ENCODE measurements around the gene UGP2. TPM values are rescaled to one million over a fixed set of nuclear protein-coding genes. Genes with fewer than 3 reads are reported as not detected.

Gene UGP2
- total and polyA plus RNA-seq, 2 donors (not counting 1 experiment from before 2014, with no cell fraction given), result 19.1 to 68.8 TPM

GRCh38 chr2:63834401-63834800 lies 7.3 kb upstream of the UGP2 start:
- Mint-ChIP-seq H3K4me3 (no peak overlapping the region), H3K4me1 (no peaks in the 10 kb centered on the region), H3K27ac (no peak overlapping the region), H3K27me3 (peaks cover 8% of the 10 kb centered on the region), H3K9me3 (ENCODE audit: insufficient read depth) (no peaks in the 10 kb centered on the region)
- DNase-seq (no peak), ATAC-seq (ENCODE audit: low read depth) (no peak)
- Histone ChIP-seq H2AFZ (ENCODE audit: insufficient read depth, low read depth, low read length, poor library complexity, severe bottlenecking) (no peak overlapping the region), H3K27me3 (replicated peaks in 1 of 4; ENCODE audit: control extremely low read depth in 1 of 4, control insufficient read depth in 3 of 4, insufficient read depth in 4 of 4, low read length in 3 of 4) (no peaks in the 10 kb centered on the region), H3K4me1 (ENCODE audit: control insufficient read depth in 2 of 2, insufficient read depth in 2 of 2, low read length in 2 of 2) (no peaks in the 10 kb centered on the region), H3K9ac (ENCODE audit: low read length) (no peak overlapping the region), H3K27ac (ENCODE audit: low read length in 2 of 2) (no peak overlapping the region), H3K4me2 (replicated peaks; ENCODE audit: low read depth, low read length, poor library complexity, severe bottlenecking) (no peak overlapping the region), H3K36me3 (replicated peaks in 1 of 2; ENCODE audit: control extremely low read depth in 1 of 2, control insufficient read depth in 1 of 2, extremely low read depth in 1 of 2, insufficient read depth in 2 of 2, low read length in 1 of 2) (no peaks in the 10 kb centered on the region), H3K4me3 (ENCODE audit: control extremely low read depth in 1 of 5, extremely low read depth in 1 of 5, insufficient read depth in 1 of 5, low read depth in 2 of 5, low read length in 4 of 5) (no peak overlapping the region), H3K79me2 (ENCODE audit: control insufficient read depth, insufficient read depth, low read length) (no peaks in the 10 kb centered on the region), H3K9me3 (ENCODE audit: control extremely low read depth in 1 of 3, control insufficient read depth in 2 of 3, insufficient read depth in 1 of 3, low read length in 2 of 3) (no peaks in the 10 kb centered on the region), H4K20me1 (ENCODE audit: control insufficient read depth, insufficient read depth, low read length, poor library complexity, severe bottlenecking) (no peaks in the 10 kb centered on the region)
- CTCF ChIA-PET, result interaction anchor here (0.6 to 1.5 kb wide), 2 partner anchors 27 to 256 kb away, joined by 3 read pairs; no protein-coding TSS in a partner anchor
- POLR2A ChIA-PET, result no interaction called here
- TF ChIP-seq EZH2 (IDR thresholded peaks at IDR 0.05; ENCODE audit: borderline replicate concordance, insufficient read depth, low read depth, low read length, poor library complexity, severe bottlenecking), result no peak
- TF ChIP-seq, protein P1, sequence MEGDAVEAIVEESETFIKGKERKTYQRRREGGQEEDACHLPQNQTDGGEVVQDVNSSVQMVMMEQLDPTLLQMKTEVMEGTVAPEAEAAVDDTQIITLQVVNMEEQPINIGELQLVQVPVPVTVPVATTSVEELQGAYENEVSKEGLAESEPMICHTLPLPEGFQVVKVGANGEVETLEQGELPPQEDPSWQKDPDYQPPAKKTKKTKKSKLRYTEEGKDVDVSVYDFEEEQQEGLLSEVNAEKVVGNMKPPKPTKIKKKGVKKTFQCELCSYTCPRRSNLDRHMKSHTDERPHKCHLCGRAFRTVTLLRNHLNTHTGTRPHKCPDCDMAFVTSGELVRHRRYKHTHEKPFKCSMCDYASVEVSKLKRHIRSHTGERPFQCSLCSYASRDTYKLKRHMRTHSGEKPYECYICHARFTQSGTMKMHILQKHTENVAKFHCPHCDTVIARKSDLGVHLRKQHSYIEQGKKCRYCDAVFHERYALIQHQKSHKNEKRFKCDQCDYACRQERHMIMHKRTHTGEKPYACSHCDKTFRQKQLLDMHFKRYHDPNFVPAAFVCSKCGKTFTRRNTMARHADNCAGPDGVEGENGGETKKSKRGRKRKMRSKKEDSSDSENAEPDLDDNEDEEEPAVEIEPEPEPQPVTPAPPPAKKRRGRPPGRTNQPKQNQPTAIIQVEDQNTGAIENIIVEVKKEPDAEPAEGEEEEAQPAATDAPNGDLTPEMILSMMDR (IDR thresholded peaks at IDR 0.05), result no peak
- intact Hi-C loops (cut with micrococcal nuclease), result no loop called here
- 100% methylated on average over 2 of the region's 2 CpGs for WGBS (ENCODE audit: insufficient coverage)

- ChIA-PET CTCF (no interaction called here), POLR2A (no interaction called here)
- Mint-ChIP-seq H3K9me3 (ENCODE audit: insufficient read depth) (no peaks in the 10 kb centered on the region), H3K4me1 (peaks cover 12% of the 10 kb centered on the region), H3K4me3 (no peak overlapping the region), H3K27me3 (no peaks in the 10 kb centered on the region), H3K27ac (no peak overlapping the region)
- Histone ChIP-seq H3K9ac (ENCODE audit: low read length) (no peak overlapping the region), H3K36me3 (replicated peaks in 1 of 2; ENCODE audit: control extremely low read depth in 1 of 2, control insufficient read depth in 1 of 2, extremely low read depth in 1 of 2, insufficient read depth in 2 of 2, low read length in 1 of 2) (no peaks in the 10 kb centered on the region), H3K4me3 (ENCODE audit: control extremely low read depth in 1 of 5, extremely low read depth in 1 of 5, insufficient read depth in 1 of 5, low read depth in 2 of 5, low read length in 4 of 5) (no peak overlapping the region), H2AFZ (ENCODE audit: insufficient read depth, low read depth, low read length, poor library complexity, severe bottlenecking) (no peak overlapping the region), H3K4me1 (ENCODE audit: control insufficient read depth in 2 of 2, insufficient read depth in 2 of 2, low read length in 2 of 2) (peaks cover 5 to 6% of the 10 kb centered on the region in 2 donors), H4K20me1 (ENCODE audit: control insufficient read depth, insufficient read depth, low read length, poor library complexity, severe bottlenecking) (peaks cover 2% of the 10 kb centered on the region), H3K9me3 (ENCODE audit: control extremely low read depth in 1 of 3, control insufficient read depth in 2 of 3, insufficient read depth in 1 of 3, low read length in 2 of 3) (no peaks in the 10 kb centered on the region), H3K27ac (ENCODE audit: low read length in 2 of 2) (no peak overlapping the region), H3K79me2 (ENCODE audit: control insufficient read depth, insufficient read depth, low read length) (peaks cover 13% of the 10 kb centered on the region), H3K4me2 (replicated peaks; ENCODE audit: low read depth, low read length, poor library complexity, severe bottlenecking) (no peak overlapping the region), H3K27me3 (replicated peaks in 1 of 4; ENCODE audit: control extremely low read depth in 1 of 4, control insufficient read depth in 3 of 4, insufficient read depth in 4 of 4, low read length in 3 of 4) (no peaks in the 10 kb centered on the region)
- intact Hi-C loops (cut with micrococcal nuclease), result no loop called here
- TF ChIP-seq, protein P1 (IDR thresholded peaks at IDR 0.05), result no peak
- no peak for TF ChIP-seq EZH2 (IDR thresholded peaks at IDR 0.05; ENCODE audit: borderline replicate concordance, insufficient read depth, low read depth, low read length, poor library complexity, severe bottlenecking)
- ATAC-seq (ENCODE audit: low read depth), result no peak
- no CpG with 5 or more reads among the region's 2 CpGs for WGBS (ENCODE audit: insufficient coverage)
- DNase-seq, result no peak
These were observed 4.6 kb upstream of the UGP2 start for GRCh38 chr2:63837036-63837594.

Data from B cell (primary cell).